ENCODE measurements around the gene ARFGEF3.

ARFGEF3 gene

GRCh38 chr6:138241934-138242333, 80.2 kb downstream of the ARFGEF3 start:
- no peak for DNase-seq (ENCODE audit: low read depth)

GRCh38 chr6:138242987-138243592, 81.4 kb downstream of the ARFGEF3 start:
- DNase-seq (ENCODE audit: low read depth) = no peak

- no peak for DNase-seq (ENCODE audit: low read depth)
These were observed 84.0 kb downstream of the ARFGEF3 start for GRCh38 chr6:138245751-138246150.

GRCh38 chr6:138246650-138247440, 85.1 kb downstream of the ARFGEF3 start:
- DNase-seq (ENCODE audit: low read depth) = no peak

GRCh38 chr6:138248011-138248410, 86.3 kb downstream of the ARFGEF3 start:
- no peak for DNase-seq (ENCODE audit: low read depth)

GRCh38 chr6:138248878-138249277, 87.1 kb downstream of the ARFGEF3 start:
- no peak for DNase-seq (ENCODE audit: low read depth)

GRCh38 chr6:138250053-138250452, 88.3 kb downstream of the ARFGEF3 start:
- DNase-seq (ENCODE audit: low read depth) = no peak

GRCh38 chr6:138250513-138251247, 88.9 kb downstream of the ARFGEF3 start:
- DNase-seq (ENCODE audit: low read depth) = peak; percentile 69

- no peak for DNase-seq (ENCODE audit: low read depth)
These were observed 92.0 kb downstream of the ARFGEF3 start for GRCh38 chr6:138253731-138254130.

GRCh38 chr6:138255443-138255842, 93.7 kb downstream of the ARFGEF3 start:
- no peak for DNase-seq (ENCODE audit: low read depth)

GRCh38 chr6:138257638-138258040, 95.9 kb downstream of the ARFGEF3 start:
- no peak for DNase-seq (ENCODE audit: low read depth)

- no peak for DNase-seq (ENCODE audit: low read depth)
These were observed 96.5 kb downstream of the ARFGEF3 start for GRCh38 chr6:138258197-138258596.

- no peak for DNase-seq (ENCODE audit: low read depth)
These were observed 97.3 kb downstream of the ARFGEF3 start for GRCh38 chr6:138258991-138259390.

- no peak for DNase-seq (ENCODE audit: low read depth)
These were observed 99.5 kb downstream of the ARFGEF3 start for GRCh38 chr6:138261116-138261780.

- no peak for DNase-seq (ENCODE audit: low read depth)
These were observed 102.2 kb downstream of the ARFGEF3 start for GRCh38 chr6:138263963-138264362.

- DNase-seq (ENCODE audit: low read depth) = no peak
These were observed 102.7 kb downstream of the ARFGEF3 start for GRCh38 chr6:138264372-138264880.

GRCh38 chr6:138266095-138266494, 104.4 kb downstream of the ARFGEF3 start:
- no peak for DNase-seq (ENCODE audit: low read depth)

- no peak for DNase-seq (ENCODE audit: low read depth)
These were observed 106.5 kb downstream of the ARFGEF3 start for GRCh38 chr6:138267971-138268895.

- no peak for DNase-seq (ENCODE audit: low read depth)
These were observed 109.7 kb downstream of the ARFGEF3 start for GRCh38 chr6:138271451-138271850.

- no peak for DNase-seq (ENCODE audit: low read depth)
These were observed 111.0 kb downstream of the ARFGEF3 start for GRCh38 chr6:138272533-138273315.

All from fibroblast of the conjunctiva (primary cell).